Endodermal cell (in vitro differentiated cells): Measurements from ENCODE around the gene FRS3. TPM values are rescaled to one million over a fixed set of nuclear protein-coding genes. Genes with fewer than 3 reads are reported as not detected.

ENCODE experiments used
- DNase-seq: peaks from one replicate; pipeline ENCODE4 v3.0.0-alpha.2; 2017
- H3K27ac ChIP-seq: 2 replicates; pipeline ENCODE4 v1.5.1; 2013; ENCODE audit warnings: mild to moderate bottlenecking, low read depth, low read length, moderate library complexity
- H3K27me3 ChIP-seq: 2 replicates; pipeline ENCODE4 v1.6.1; 2013; ENCODE audit warnings: mild to moderate bottlenecking, low read length, moderate library complexity; ENCODE audit not compliant: insufficient read depth, control insufficient read depth, poor library complexity, severe bottlenecking
- H3K36me3 ChIP-seq: 2 replicates; pipeline ENCODE4 v1.7.0; 2013; ENCODE audit warnings: mild to moderate bottlenecking, low read length, moderate library complexity; ENCODE audit not compliant: control insufficient read depth, insufficient read depth
- H3K4me1 ChIP-seq: one replicate; pipeline ENCODE4 v1.7.0; 2013; ENCODE audit warnings: low read length; ENCODE audit not compliant: control insufficient read depth, insufficient read depth
- H3K4me3 ChIP-seq: 2 replicates; pipeline ENCODE4 v1.5.1; 2013; ENCODE audit warnings: mild to moderate bottlenecking, low read length, moderate library complexity
- H3K9ac ChIP-seq: 2 replicates; pipeline ENCODE4 v1.6.1; 2013; ENCODE audit warnings: mild to moderate bottlenecking, low read length, moderate library complexity; ENCODE audit not compliant: poor library complexity, severe bottlenecking; ENCODE audit errors: extremely low read depth
- H3K9me3 ChIP-seq: 2 replicates; pipeline ENCODE4 v1.6.1; 2013; ENCODE audit warnings: mild to moderate bottlenecking, low read length, moderate library complexity; ENCODE audit not compliant: control insufficient read depth
- H3K27ac Mint-ChIP-seq: 2 replicates; pipeline ENCODE4 v1.8.0; 2020; ENCODE audit warnings: mixed read lengths
- H3K27me3 Mint-ChIP-seq: 2 replicates; pipeline ENCODE4 v1.8.0; 2021; ENCODE audit warnings: mild to moderate bottlenecking, mixed read lengths; ENCODE audit not compliant: insufficient read depth
- H3K36me3 Mint-ChIP-seq: 2 replicates; pipeline ENCODE4 v1.8.0; 2020; ENCODE audit warnings: low read depth, mixed read lengths
- H3K4me1 Mint-ChIP-seq: 2 replicates; pipeline ENCODE4 v1.8.0; 2020; ENCODE audit warnings: mixed read lengths
- H3K4me3 Mint-ChIP-seq: 2 replicates; pipeline ENCODE4 v1.8.0; 2020; ENCODE audit warnings: mild to moderate bottlenecking, moderate library complexity, mixed read lengths
- H3K9me3 Mint-ChIP-seq: 2 replicates; pipeline ENCODE4 v1.8.0; 2020; ENCODE audit warnings: mild to moderate bottlenecking, mixed read lengths
- CTCF ChIP-seq: fragments of 200-600 bp; sonication (generic); conservative IDR thresholded peaks from 2 replicates; pipeline ENCODE4 v1.5.0; 2021; ENCODE audit warnings: antibody characterized with exemption, mild to moderate bottlenecking
- WGBS, 2 experiments: methylation state at CpG; one replicate each; pipeline versions ENCODE4 v1.1.5 to v1.1.7; 2013; ENCODE audit warnings: missing lambda C conversion rate in 2 of 2, mixed read lengths in 1 of 2; ENCODE audit not compliant: insufficient coverage in 1 of 2, insufficient read length in 1 of 2; 5-methylcytosine and 5-hydroxymethylcytosine counted together
- total RNA-seq, 2 donors: library from RNA; stranded (reverse); fragmentation: NEBNext Ultra II Directional in 1 of 2; extraction: Animal tissue kit (Norgen Biotek cat#: 25700) in 1 of 2; gene quantifications; 2 replicates in 1 of 2; 3 replicates in 1 of 2; pipeline ENCODE4 v1.2.1, GENCODE V29; 2021

FRS3 gene
- total RNA-seq, 2 donors from 2014 or later = 7.5 to 12.0 TPM

- Mint-ChIP-seq H3K36me3 (no peaks in the 10 kb centered on the region), H3K27ac (no peak overlapping the region), H3K4me1 (no peaks in the 10 kb centered on the region), H3K9me3 (no peaks in the 10 kb centered on the region), H3K4me3 (no peak overlapping the region), H3K27me3 (peaks cover 9% of the 10 kb centered on the region)
- H3K36me3 ChIP-seq = no peaks in the 10 kb centered on the region
- H3K4me3 ChIP-seq = no peak overlapping the region
- no peak overlapping the region for H3K9ac ChIP-seq
- H3K4me1 ChIP-seq = peaks cover 7% of the 10 kb centered on the region
- no peaks in the 10 kb centered on the region for H3K9me3 ChIP-seq
- peaks cover 7% of the 10 kb centered on the region for H3K27me3 ChIP-seq
- no peak for DNase-seq
- WGBS, 2 experiments = 82 to 86% methylated on average over 4 of the region's 4 CpGs
- H3K27ac ChIP-seq = no peak overlapping the region
- TF ChIP-seq CTCF = no peak
Observed at GRCh38 chr6:41755895-41756294, 23.8 kb downstream of the FRS3 start.

- no peak overlapping the region for H3K27ac ChIP-seq
- no peak for DNase-seq
- Mint-ChIP-seq H3K9me3 (no peaks in the 10 kb centered on the region), H3K36me3 (no peaks in the 10 kb centered on the region), H3K4me1 (no peaks in the 10 kb centered on the region), H3K4me3 (no peak overlapping the region), H3K27me3 (peaks cover 12% of the 10 kb centered on the region), H3K27ac (no peak overlapping the region)
- no peak for TF ChIP-seq CTCF
- H3K36me3 ChIP-seq = no peaks in the 10 kb centered on the region
- H3K27me3 ChIP-seq = peaks cover 7% of the 10 kb centered on the region
- H3K4me3 ChIP-seq = no peak overlapping the region
- no peak overlapping the region for H3K9ac ChIP-seq
- H3K4me1 ChIP-seq = no peaks in the 10 kb centered on the region
- WGBS, 2 experiments = 80 to 99% methylated on average over 1 to 3 of the region's 3 CpGs
- H3K9me3 ChIP-seq = no peaks in the 10 kb centered on the region
Observed at GRCh38 chr6:41750374-41750773, 29.3 kb downstream of the FRS3 start.

GRCh38 chr6:41748542-41748941 is 31.2 kb downstream of the FRS3 start:
- Histone ChIP-seq H3K4me3 (no peak overlapping the region), H3K9me3 (no peaks in the 10 kb centered on the region), H3K27ac (no peak overlapping the region), H3K4me1 (no peaks in the 10 kb centered on the region), H3K9ac (no peak overlapping the region), H3K27me3 (peaks cover 4% of the 10 kb centered on the region), H3K36me3 (no peaks in the 10 kb centered on the region)
- H3K27ac Mint-ChIP-seq = no peak overlapping the region
- no peak for DNase-seq
- no peaks in the 10 kb centered on the region for H3K9me3 Mint-ChIP-seq
- 90 to 96% methylated on average over 3 of the region's 3 CpGs for WGBS, 2 experiments
- no peaks in the 10 kb centered on the region for H3K4me1 Mint-ChIP-seq
- no peak for TF ChIP-seq CTCF
- H3K36me3 Mint-ChIP-seq = no peaks in the 10 kb centered on the region
- no peak overlapping the region for H3K4me3 Mint-ChIP-seq
- H3K27me3 Mint-ChIP-seq = peaks cover 6% of the 10 kb centered on the region
